Measurements from ENCODE around the gene RHOBTB3.
A peak's percentile ranks its signal among the peaks of the same experiment; 100 is the strongest.

The RHOBTB3 gene

DNA sequence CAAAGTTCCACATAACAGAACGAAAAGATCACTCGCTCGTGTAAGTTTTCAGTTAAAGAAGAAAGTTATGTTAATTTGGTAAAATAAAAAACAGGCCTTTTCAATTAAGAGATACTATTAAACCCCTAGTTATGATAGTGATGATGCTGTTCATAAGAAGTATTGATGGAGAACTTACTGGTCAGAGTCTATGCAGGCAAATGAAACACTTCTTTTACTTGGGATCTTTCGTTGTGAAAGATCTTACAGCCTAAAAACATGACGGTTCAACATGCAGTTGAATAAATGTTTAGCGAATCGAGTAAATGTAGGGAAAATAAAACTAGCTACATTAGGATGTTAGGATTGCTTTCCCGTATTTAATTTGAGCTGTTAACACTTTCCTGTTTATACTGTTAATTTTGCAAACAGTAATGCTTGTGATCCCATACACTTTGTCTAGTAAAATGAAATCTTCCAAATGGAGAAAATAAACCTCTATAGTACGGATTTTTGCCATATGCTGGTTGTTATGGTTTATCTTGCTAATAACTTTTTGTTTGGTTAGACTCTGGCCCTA is 2.0 kb downstream of the RHOBTB3 start:
- no peak for DNase-seq

DNA sequence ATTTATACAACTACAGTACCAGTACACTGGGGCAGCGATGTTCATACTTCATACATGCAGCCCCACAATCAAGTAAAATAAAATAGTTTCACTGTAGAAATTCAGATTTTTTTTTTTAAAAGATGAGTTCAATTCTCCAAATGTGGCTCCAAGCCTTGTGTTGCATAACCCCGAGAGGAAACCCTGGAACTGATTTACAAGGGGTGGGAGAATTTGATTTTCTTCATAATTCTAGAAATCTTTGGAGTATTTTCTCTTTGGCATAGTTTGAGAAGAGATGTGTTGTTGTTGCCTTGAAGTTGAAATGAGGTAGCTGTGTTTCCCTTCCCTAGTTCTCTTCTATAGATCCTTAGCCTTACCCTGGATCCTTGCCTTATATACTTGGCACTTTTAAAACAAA is 3.1 kb downstream of the RHOBTB3 start:
- DNase-seq, result no peak

- DNase-seq, result no peak
Observed at GRCh38 chr5:95734906-95735305, 3.8 kb downstream of the RHOBTB3 start.

- no peak for DNase-seq
Observed at GRCh38 chr5:95735406-95735805, 4.3 kb downstream of the RHOBTB3 start.

- no peak for DNase-seq
Observed at GRCh38 chr5:95738072-95738471, 6.9 kb downstream of the RHOBTB3 start.

DNA sequence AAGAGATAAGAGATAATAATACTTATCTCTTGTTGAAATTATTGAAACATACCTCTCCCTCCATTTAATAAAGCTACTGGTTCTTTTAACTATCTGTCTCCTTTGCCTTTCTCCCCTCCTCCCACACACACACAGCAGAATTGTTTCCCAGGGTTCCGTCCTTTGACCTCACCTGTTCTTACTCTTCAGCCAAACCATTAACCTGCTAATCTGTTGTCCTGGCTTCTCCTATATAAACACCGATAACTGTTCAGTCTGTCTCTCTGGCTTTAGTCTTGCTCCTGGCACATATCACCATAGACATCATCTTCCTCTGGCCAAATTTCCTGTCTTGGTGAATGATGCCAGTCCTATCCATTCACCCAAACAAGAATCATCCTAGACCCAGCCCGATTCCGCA is 7.7 kb downstream of the RHOBTB3 start:
- DNase-seq, result no peak

- DNase-seq, result no peak
Observed at GRCh38 chr5:95739857-95740256, 8.7 kb downstream of the RHOBTB3 start.

DNA sequence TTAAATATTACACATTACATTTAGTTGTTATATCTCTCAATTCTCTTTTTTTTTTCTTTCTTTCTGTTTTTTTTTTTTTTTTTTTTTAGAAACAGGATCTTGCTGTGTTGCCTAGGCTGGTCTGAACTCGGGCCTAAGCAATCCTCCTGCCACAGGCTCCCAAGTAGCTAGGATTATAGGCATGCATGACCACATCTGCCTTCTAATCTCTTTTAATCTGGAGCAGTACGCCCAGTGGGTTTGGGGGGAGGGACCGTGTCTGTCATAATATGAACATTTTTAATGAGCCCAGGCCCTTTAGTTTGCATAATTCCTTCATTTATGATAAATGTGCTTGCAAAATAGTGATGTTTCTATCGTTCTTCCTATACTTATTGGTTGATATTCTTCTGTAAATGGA is 10.3 kb downstream of the RHOBTB3 start:
- no peak for DNase-seq

DNA sequence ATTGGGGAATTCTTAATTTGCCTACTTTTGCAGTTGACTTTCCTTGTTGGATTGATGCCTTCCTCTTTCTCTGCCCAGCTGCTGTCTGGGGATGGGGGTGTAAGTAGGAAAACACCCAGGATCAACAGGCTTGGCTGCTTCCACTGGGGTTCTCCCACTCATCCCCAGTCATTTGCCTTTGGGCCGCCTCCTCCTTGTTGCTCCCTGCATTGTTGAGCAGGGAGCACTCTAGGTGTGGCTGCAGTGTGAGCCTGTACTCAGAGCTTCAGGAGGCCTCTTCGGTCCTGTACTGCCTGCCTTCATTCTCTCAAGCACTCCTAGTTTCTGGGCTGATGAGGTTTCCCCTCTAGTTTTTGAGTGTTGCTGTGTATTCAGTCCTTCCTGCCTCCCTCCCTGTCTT is 12.1 kb downstream of the RHOBTB3 start:
- DNase-seq, result no peak

DNA sequence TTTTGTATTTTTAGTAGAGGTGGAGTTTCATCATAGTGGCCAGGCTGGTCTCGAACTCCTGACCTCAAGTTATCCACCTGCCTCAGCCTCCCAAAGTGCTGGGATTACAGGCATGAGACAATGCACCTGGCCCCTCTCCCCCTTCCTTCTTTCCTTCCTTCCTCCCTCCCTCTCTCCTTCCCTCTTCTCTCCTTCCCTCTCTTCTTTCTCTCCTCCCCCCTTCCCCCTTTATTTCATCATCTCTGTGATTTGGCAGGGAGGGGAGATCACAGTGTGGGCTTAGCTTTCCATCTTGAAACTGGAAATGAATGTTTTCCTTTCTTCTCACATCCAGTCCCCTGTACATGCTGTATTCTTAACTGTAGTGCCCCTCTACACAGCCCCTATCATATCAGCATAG is 12.7 kb downstream of the RHOBTB3 start:
- DNase-seq, result no peak

GRCh38 chr5:95746194-95746593 is 15.1 kb downstream of the RHOBTB3 start:
- no peak for DNase-seq

DNA sequence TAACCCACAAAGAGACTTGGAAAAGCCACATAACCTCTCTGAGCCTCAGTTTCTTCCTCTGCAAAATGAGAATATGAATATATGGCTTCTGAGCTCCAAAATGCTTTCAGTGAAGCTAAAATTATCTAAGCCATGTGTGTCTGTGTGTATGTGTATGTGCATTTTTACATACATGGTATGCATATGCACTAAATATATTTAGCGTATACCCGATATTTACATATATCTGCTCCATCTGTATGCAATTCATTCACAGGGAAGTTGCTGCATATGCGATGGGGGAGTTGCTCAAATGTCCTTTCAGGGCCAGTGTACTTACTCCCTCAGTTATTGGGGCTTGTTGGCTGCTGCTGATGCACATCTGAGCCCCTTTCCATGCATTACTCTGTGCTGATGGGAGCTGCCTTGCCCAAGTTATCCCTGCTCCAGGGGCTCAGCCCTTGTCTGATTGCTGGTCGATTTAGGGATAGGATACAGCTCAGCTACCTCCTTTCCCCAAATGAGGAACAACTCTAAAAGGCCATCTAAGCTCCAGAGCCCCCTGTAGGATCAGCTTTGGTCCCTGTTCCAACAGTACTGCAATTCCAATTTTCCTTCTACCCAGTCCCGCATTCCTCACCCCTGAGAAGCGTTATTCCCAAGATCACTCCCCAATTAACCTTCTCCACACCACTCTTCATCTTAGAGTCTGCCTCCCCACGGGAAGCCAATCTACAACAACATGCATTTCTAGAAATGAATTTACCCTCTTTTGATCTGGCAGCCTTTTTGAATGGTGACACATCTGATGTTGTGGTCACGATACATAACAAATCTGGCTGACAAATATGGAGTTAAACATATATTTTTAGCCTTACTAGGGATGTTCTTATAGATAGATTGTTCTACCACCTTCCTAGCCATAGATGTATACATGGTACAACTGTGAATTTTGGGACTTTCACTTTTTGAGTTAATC is 15.9 kb downstream of the RHOBTB3 start:
- DNase-seq, result no peak

DNA sequence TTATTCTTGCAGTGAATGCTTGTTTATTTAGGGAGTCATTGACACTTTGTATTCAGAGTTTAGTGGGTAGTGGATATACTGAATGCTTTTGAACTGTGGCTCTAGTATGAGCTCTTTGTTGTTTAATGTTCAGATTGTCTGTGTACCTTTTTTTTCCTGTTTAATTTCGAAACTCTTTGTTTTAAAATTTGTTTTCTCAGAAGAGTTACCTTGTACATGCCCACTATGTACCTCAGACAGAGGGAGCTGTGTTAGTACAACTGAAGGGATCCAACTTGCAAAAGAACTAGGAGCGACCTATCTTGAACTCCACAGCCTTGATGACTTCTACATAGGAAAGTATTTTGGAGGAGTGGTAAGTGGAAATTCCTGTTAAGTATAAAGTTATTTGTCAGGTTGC is 17.0 kb downstream of the RHOBTB3 start:
- no peak for DNase-seq

DNA sequence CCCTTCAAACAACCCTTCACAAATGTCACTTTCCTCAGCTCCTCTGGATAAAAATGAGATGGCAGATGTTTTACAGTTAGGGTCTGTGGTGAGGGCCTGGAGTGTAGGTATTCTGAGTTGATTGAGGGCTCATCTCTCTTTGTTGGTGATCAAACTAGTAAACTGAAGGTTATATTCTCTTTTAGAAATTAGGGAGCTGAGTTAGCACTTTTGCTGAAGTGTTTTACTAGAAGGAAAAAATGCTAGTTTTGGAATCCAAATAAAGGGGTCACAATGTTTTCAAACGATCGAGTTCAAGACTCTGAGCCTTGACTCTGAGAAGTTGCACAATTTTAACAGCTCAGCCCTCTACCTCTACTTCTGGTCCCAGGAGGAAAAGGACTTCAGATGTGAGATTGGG is 23.4 kb downstream of the RHOBTB3 start:
- no peak for DNase-seq

- DNase-seq, result no peak
Observed at GRCh38 chr5:95759005-95759404, 27.9 kb downstream of the RHOBTB3 start.

DNA sequence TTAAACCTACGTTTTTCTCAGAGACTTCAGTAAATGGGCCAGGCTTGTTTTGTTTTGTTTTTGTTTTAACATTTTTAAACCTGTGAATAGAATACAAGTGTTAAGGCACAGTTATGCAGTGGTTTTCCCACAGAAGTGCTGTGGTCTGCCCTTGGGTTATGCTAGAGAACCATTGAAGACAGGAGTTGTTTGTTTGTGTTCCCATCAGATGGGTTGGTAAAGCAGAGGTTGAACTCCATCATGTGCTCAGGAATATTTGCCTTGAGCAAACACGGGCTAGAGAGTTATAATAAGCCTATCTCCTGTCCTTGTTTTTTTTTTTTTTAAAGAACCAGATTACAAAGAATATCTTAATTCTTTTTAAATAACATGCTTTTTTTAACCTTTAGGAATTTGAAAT is 28.5 kb downstream of the RHOBTB3 start:
- no peak for DNase-seq

GRCh38 chr5:95760273-95761191 is 29.4 kb downstream of the RHOBTB3 start:
- peak; percentile 20 for DNase-seq

DNA sequence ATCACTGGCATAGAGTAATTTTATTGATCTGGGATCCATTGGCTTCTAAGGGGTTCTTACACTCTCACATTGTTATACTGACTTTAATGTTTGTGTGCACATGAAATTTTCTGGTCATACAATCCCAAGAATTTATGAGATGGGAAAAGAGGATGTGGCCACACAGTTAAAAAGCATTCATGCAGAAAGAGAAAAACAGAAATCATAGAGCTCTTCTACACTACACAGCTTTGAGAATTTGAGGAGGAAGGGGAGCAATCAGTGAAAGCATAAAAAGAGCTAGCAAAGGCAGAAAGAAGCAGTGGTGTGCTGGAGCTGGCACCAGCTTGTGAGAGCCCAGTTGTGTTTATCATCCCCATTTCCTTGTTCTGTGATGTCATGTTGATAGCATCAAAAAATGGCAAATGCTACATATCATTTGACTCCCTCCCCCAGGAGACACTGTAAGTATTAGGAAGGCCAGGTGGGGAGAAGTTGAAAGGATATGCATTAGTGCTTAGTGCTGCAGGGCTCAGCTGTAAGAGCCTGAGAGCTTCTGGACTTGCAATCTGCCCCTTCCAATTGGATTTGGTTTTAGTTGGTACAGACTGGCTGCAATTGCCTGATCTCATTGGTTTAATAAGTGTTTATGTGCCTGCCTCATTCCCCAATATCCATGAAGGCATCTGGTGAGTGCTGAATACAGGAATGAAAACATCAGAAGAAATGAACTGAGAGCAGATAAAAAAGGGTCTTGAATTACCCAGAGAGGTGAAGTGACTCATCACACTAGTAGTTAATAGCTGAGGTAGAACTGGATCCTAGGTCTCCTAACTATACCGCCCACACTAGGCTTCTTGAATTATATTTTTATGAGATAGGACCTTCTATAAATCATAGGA is 30.9 kb downstream of the RHOBTB3 start:
- DNase-seq, result no peak

- no peak for DNase-seq
Observed at GRCh38 chr5:95762652-95763041, 31.5 kb downstream of the RHOBTB3 start.

DNA sequence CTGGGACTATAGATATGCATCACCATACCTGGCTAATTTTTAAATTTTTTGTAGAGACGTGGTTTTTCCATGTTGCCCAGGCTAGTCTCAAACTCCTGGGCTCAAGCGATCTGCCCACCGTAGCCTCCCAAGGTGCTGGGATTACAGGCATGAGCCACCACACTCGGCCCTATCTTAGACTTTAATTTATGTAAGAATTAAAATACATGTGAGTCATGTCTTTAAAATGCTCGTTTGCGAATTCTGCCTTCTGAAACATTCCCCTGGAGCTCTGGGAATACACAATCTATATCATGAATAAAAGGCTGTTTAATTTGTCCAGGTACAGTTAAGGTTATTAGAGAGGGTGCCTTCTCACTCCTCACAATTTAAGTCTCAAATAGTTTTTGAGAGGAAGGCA is 32.8 kb downstream of the RHOBTB3 start:
- no peak for DNase-seq

- DNase-seq, result no peak
Observed at GRCh38 chr5:95768731-95769130, 37.6 kb downstream of the RHOBTB3 start.

Data from GF-D8 (cell line).